GM21390 (cell line): ENCODE results near the gene RBM38.
"Not testable (repeated sequence)": the region's sequence is repeated elsewhere in the genome, so short reads cannot be mapped to it uniquely, and the experiment has no call there.

Source experiments
- ATAC-seq: cut with Tn5 transposase; IDR thresholded peaks from one replicate; pipeline ENCODE4 v1.9.1; 2021; ENCODE audit not compliant: unreplicated experiment

The RBM38 gene

GRCh38 chr20:57416296-57417022 is 25.3 kb downstream of the RBM38 start:
- ATAC-seq: no peak

- no peak for ATAC-seq
These were observed 26.0 kb downstream of the RBM38 start for GRCh38 chr20:57417051-57417689.

- no peak for ATAC-seq
These were observed 26.9 kb downstream of the RBM38 start for GRCh38 chr20:57417830-57418780.

- not testable (repeated sequence) for ATAC-seq
These were observed 28.3 kb downstream of the RBM38 start for GRCh38 chr20:57419479-57419878.

GRCh38 chr20:57420571-57421252 is 29.5 kb downstream of the RBM38 start:
- no peak for ATAC-seq

- no peak for ATAC-seq
These were observed 30.3 kb downstream of the RBM38 start for GRCh38 chr20:57421253-57422220.

GRCh38 chr20:57422254-57422653 is 31.1 kb downstream of the RBM38 start:
- ATAC-seq: no peak

- ATAC-seq: no peak
These were observed 34.2 kb downstream of the RBM38 start for GRCh38 chr20:57425150-57426013.

GRCh38 chr20:57426271-57426689 is 35.1 kb downstream of the RBM38 start:
- no peak for ATAC-seq

GRCh38 chr20:57426831-57427230 is 35.6 kb downstream of the RBM38 start:
- no peak for ATAC-seq

GRCh38 chr20:57428324-57429158 is 37.3 kb downstream of the RBM38 start:
- no peak for ATAC-seq

- ATAC-seq: no peak
These were observed 37.9 kb downstream of the RBM38 start for GRCh38 chr20:57429159-57429496.

- no peak for ATAC-seq
These were observed 38.5 kb downstream of the RBM38 start for GRCh38 chr20:57429580-57430200.

GRCh38 chr20:57430201-57430596 is 39.0 kb downstream of the RBM38 start:
- ATAC-seq: not testable (repeated sequence)

GRCh38 chr20:57431539-57431835 is 40.3 kb downstream of the RBM38 start:
- no peak for ATAC-seq

- no peak for ATAC-seq
These were observed 41.3 kb downstream of the RBM38 start for GRCh38 chr20:57432480-57432861.

- peak; percentile 87 for ATAC-seq
These were observed 41.8 kb downstream of the RBM38 start for GRCh38 chr20:57432862-57433491.
